Left ventricle myocardium inferior (tissue), 1 donor: ENCODE measurements around the gene GABRR1. TPM values are rescaled to one million over a fixed set of nuclear protein-coding genes. Genes with fewer than 3 reads are reported as not detected.

Experiments
- DNase-seq: peaks from one replicate; pipeline ENCODE4 v3.0.0-alpha.2; 2020
- H3K27ac ChIP-seq: fragments of 200-600 bp; replicated peaks from 2 replicates; pipeline ENCODE4 v1.8.0; 2021
- H3K27me3 ChIP-seq: fragments of 200-600 bp; 2 replicates; pipeline ENCODE4 v1.8.0; 2021; ENCODE audit warnings: low read depth
- H3K36me3 ChIP-seq: fragments of 200-600 bp; 2 replicates; pipeline ENCODE4 v1.8.0; 2021
- H3K4me1 ChIP-seq: fragments of 200-600 bp; 2 replicates; pipeline ENCODE4 v1.8.0; 2021
- H3K4me3 ChIP-seq: fragments of 200-600 bp; 2 replicates; pipeline ENCODE4 v1.8.0; 2021; ENCODE audit warnings: mild to moderate bottlenecking, moderate library complexity
- H3K9me3 ChIP-seq: fragments of 200-600 bp; replicated peaks from 2 replicates; pipeline ENCODE4 v1.8.0; 2021
- intact Hi-C: fragments of 100-400 bp; cut with micrococcal nuclease; formaldehyde crosslinking; loops from one replicate; pipeline ENCODE4 v1.11.0; 2022
- total RNA-seq: library from RNA; stranded (reverse); fragmentation: NEBNext Ultra II Directional; extraction: Animal tissue kit (Norgen Biotek cat#: 25700); gene quantifications from one replicate; pipeline ENCODE4 v1.2.1, GENCODE V29; 2021
- TF ChIP-seq, protein P1 (sequence below): fragments of 200-600 bp; IDR thresholded peaks from 2 replicates; pipeline ENCODE4 v1.8.0; 2021; ENCODE audit warnings: antibody characterized with exemption, mild to moderate bottlenecking, borderline replicate concordance
- donor health status: DM: no; HTN: yes; CAD: no; lungs with severe emphysema.

The GABRR1 gene
- total RNA-seq, 1 donor from 2014 or later: not detected

GRCh38 chr6:89194559-89194958 lies 22.6 kb downstream of the GABRR1 start:
- no peak overlapping the region for H3K4me3 ChIP-seq
- H3K27me3 ChIP-seq: no peaks in the 10 kb centered on the region
- no peaks in the 10 kb centered on the region for H3K36me3 ChIP-seq
- H3K9me3 ChIP-seq: peaks cover 27% of the 10 kb centered on the region
- H3K4me1 ChIP-seq: peaks cover 3% of the 10 kb centered on the region
- no peak overlapping the region for H3K27ac ChIP-seq
- TF ChIP-seq, protein P1, sequence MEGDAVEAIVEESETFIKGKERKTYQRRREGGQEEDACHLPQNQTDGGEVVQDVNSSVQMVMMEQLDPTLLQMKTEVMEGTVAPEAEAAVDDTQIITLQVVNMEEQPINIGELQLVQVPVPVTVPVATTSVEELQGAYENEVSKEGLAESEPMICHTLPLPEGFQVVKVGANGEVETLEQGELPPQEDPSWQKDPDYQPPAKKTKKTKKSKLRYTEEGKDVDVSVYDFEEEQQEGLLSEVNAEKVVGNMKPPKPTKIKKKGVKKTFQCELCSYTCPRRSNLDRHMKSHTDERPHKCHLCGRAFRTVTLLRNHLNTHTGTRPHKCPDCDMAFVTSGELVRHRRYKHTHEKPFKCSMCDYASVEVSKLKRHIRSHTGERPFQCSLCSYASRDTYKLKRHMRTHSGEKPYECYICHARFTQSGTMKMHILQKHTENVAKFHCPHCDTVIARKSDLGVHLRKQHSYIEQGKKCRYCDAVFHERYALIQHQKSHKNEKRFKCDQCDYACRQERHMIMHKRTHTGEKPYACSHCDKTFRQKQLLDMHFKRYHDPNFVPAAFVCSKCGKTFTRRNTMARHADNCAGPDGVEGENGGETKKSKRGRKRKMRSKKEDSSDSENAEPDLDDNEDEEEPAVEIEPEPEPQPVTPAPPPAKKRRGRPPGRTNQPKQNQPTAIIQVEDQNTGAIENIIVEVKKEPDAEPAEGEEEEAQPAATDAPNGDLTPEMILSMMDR: no peak
- intact Hi-C loops: no loop called here
- DNase-seq: no peak

- H3K36me3 ChIP-seq: no peaks in the 10 kb centered on the region
- H3K27me3 ChIP-seq: no peaks in the 10 kb centered on the region
- H3K4me1 ChIP-seq: peaks cover 3% of the 10 kb centered on the region
- H3K9me3 ChIP-seq: peaks cover 23% of the 10 kb centered on the region
- intact Hi-C loops: no loop called here
- no peak overlapping the region for H3K27ac ChIP-seq
- TF ChIP-seq, protein P1: no peak
- no peak for DNase-seq
- H3K4me3 ChIP-seq: no peak overlapping the region
Measured at GRCh38 chr6:89190741-89191140, 26.4 kb downstream of the GABRR1 start.

GRCh38 chr6:89187504-89187903 lies 29.7 kb downstream of the GABRR1 start:
- H3K27ac ChIP-seq: no peak overlapping the region
- TF ChIP-seq, protein P1: no peak

GRCh38 chr6:89186762-89187161 lies 30.4 kb downstream of the GABRR1 start:
- TF ChIP-seq, protein P1: no peak
- Histone ChIP-seq H3K9me3 (no peaks in the 10 kb centered on the region), H3K27ac (no peak overlapping the region), H3K4me3 (no peak overlapping the region), H3K27me3 (no peaks in the 10 kb centered on the region), H3K36me3 (no peaks in the 10 kb centered on the region), H3K4me1 (peaks cover 3% of the 10 kb centered on the region)
- DNase-seq: no peak
- intact Hi-C loops: no loop called here

More at GRCh38 chr6:89187504-89187903, 29.7 kb downstream of the GABRR1 start:
- intact Hi-C loops: no loop called here
- Histone ChIP-seq H3K27me3 (no peaks in the 10 kb centered on the region), H3K4me1 (peaks cover 3% of the 10 kb centered on the region), H3K4me3 (no peak overlapping the region), H3K36me3 (no peaks in the 10 kb centered on the region), H3K9me3 (no peaks in the 10 kb centered on the region)
- no peak for DNase-seq

GRCh38 chr6:89184344-89184743 lies 32.8 kb downstream of the GABRR1 start:
- H3K27me3 ChIP-seq: no peaks in the 10 kb centered on the region
- H3K4me1 ChIP-seq: peaks cover 6% of the 10 kb centered on the region
- intact Hi-C loops: no loop called here
- H3K4me3 ChIP-seq: no peak overlapping the region
- no peaks in the 10 kb centered on the region for H3K36me3 ChIP-seq
- no peak for DNase-seq
- TF ChIP-seq, protein P1: no peak
- H3K9me3 ChIP-seq: no peaks in the 10 kb centered on the region
- no peak overlapping the region for H3K27ac ChIP-seq

GRCh38 chr6:89183294-89183693 lies 33.9 kb downstream of the GABRR1 start:
- H3K9me3 ChIP-seq: no peaks in the 10 kb centered on the region
- no peaks in the 10 kb centered on the region for H3K36me3 ChIP-seq
- H3K4me3 ChIP-seq: no peak overlapping the region
- H3K27ac ChIP-seq: no peak overlapping the region
- no peaks in the 10 kb centered on the region for H3K27me3 ChIP-seq
- intact Hi-C loops: no loop called here
- TF ChIP-seq, protein P1: no peak
- no peak for DNase-seq
- H3K4me1 ChIP-seq: peaks cover 6% of the 10 kb centered on the region
